ENCODE measurements around the gene ANKRD33.

DNA sequence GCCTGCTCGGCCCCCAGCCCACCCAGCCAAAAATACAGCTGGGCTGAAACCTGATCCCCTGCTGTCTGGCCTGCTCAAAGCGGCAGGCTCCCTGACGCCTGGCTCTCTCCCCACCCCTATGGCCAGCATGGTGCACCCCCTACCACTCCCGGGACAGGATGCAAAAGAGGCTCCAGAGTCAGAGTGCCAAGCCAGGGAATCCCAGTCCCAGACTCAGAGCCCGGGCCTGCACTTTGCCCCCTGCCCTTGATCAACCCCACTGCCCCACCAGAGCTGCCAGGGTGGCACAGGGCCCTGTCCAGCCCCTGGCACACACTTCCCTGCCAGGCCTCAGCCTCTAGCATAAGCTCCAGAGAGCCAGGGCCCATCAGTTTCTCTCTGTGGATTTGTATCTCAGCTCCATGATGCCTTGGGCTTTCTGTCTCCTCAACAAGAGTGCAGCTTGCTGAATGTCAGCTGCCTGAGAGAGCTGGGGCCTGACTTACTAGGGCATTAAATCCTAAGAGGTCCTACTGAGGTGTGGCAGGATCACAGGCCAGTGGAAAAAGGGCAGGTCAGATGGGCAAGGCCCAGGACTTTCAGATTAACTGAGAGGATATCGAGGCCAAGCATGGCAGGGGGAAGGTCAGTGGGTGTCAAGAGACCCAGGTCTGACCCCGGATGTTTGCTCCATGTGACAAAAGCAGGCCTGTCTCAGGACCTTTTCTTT, 33.3 kb downstream of the ANKRD33 start:
- TF ChIP-seq EZH2 (IDR thresholded peaks at IDR 0.05; ENCODE audit: insufficient read depth, low read length): no peak
- TF ChIP-seq CTCF (IDR thresholded peaks at IDR 0.05; ENCODE audit: insufficient read depth, low read depth, low read length): no peak

All from astrocyte (in vitro differentiated cells and primary cell).